Hepatocyte (in vitro differentiated cells): ENCODE data around the gene TIGD6. TPM values are rescaled to one million over a fixed set of nuclear protein-coding genes. Genes with fewer than 3 reads are reported as not detected.

ENCODE experiments used
- DNase-seq: peaks from one replicate; pipeline ENCODE4 v3.0.0-alpha.2; 2016; ENCODE audit warnings: low spot score
- H2AFZ ChIP-seq: fragments of 200-600 bp; sonication (generic); 2 replicates; pipeline ENCODE4 v1.6.0; 2016; ENCODE audit warnings: antibody characterized with exemption, mild to moderate bottlenecking
- H3K27ac ChIP-seq: fragments of 200-600 bp; sonication (generic); 2 replicates; pipeline ENCODE4 v1.5.1; 2016; ENCODE audit warnings: mild to moderate bottlenecking
- H3K27me3 ChIP-seq: fragments of 200-600 bp; sonication (generic); 2 replicates; pipeline ENCODE4 v1.6.1; 2016
- H3K36me3 ChIP-seq: fragments of 200-600 bp; sonication (generic); replicated peaks from 2 replicates; pipeline ENCODE4 v1.5.1; 2016; ENCODE audit warnings: low read depth; ENCODE audit not compliant: insufficient read depth
- H3K4me1 ChIP-seq: fragments of 200-600 bp; sonication (generic); 2 replicates; pipeline ENCODE4 v1.5.1; 2016; ENCODE audit warnings: mild to moderate bottlenecking, moderate library complexity; ENCODE audit not compliant: insufficient read depth
- H3K4me2 ChIP-seq: fragments of 200-600 bp; sonication (generic); 2 replicates; pipeline ENCODE4 v1.6.0; 2016
- H3K4me3 ChIP-seq: fragments of 200-600 bp; sonication (generic); 2 replicates; pipeline ENCODE4 v1.5.1; 2016; ENCODE audit warnings: mild to moderate bottlenecking
- H3K79me2 ChIP-seq: fragments of 200-600 bp; sonication (generic); 2 replicates; pipeline ENCODE4 v1.6.0; 2017; ENCODE audit warnings: mild to moderate bottlenecking
- H3K9me2 ChIP-seq: fragments of 200-600 bp; sonication (generic); replicated peaks from 2 replicates; pipeline ENCODE4 v1.6.0; 2017; ENCODE audit warnings: mild to moderate bottlenecking; ENCODE audit not compliant: insufficient read depth
- H3K9me3 ChIP-seq: fragments of 200-600 bp; sonication (generic); 2 replicates; pipeline ENCODE4 v1.5.1; 2016; ENCODE audit warnings: low read depth, mild to moderate bottlenecking
- H4K20me1 ChIP-seq: fragments of 200-600 bp; sonication (generic); 2 replicates; pipeline ENCODE4 v1.6.0; 2016; ENCODE audit warnings: mild to moderate bottlenecking; ENCODE audit not compliant: insufficient read depth, poor library complexity, severe bottlenecking
- CTCF ChIP-seq: fragments of 200-600 bp; sonication (generic); IDR thresholded peaks from 2 replicates; pipeline ENCODE4 v1.5.1; 2016; ENCODE audit warnings: antibody characterized with exemption, mild to moderate bottlenecking; ENCODE audit not compliant: poor library complexity
- EZH2 ChIP-seq: fragments of 200-600 bp; sonication (generic); IDR thresholded peaks from 2 replicates; pipeline ENCODE4 v1.6.1; 2016; ENCODE audit warnings: antibody characterized with exemption, mild to moderate bottlenecking, borderline replicate concordance
- EZH2phosphoT487 ChIP-seq: fragments of 200-600 bp; sonication (generic); IDR thresholded peaks from one replicate; pipeline ENCODE4 v1.6.1; 2018; ENCODE audit warnings: antibody characterized with exemption, mild to moderate bottlenecking, low read depth, moderate library complexity; ENCODE audit not compliant: unreplicated experiment, severe bottlenecking
- WGBS: methylation state at CpG from one replicate; pipeline ENCODE4 v1.1.6; 2016; ENCODE audit warnings: low lambda C conversion rate; ENCODE audit errors: missing lambda C conversion rate; 5-methylcytosine and 5-hydroxymethylcytosine counted together
- polyA plus RNA-seq: library from polyadenylated mRNA; unstranded; fragments of >200 nt; fragmentation: Nextera tagmentation; extraction: Ambion mirVana; gene quantifications from 2 replicates; pipeline ENCODE4 v1.2.1, GENCODE V29; 2016
- total RNA-seq: library from RNA; depleted of rRNA; stranded (reverse); fragments of >200 nt; gene quantifications from 2 replicates; pipeline ENCODE4 v1.2.3, GENCODE V29; 2014

The TIGD6 gene
- total and polyA plus RNA-seq, 2 experiments from 2014 or later: 4.6 to 5.0 TPM

DNA sequence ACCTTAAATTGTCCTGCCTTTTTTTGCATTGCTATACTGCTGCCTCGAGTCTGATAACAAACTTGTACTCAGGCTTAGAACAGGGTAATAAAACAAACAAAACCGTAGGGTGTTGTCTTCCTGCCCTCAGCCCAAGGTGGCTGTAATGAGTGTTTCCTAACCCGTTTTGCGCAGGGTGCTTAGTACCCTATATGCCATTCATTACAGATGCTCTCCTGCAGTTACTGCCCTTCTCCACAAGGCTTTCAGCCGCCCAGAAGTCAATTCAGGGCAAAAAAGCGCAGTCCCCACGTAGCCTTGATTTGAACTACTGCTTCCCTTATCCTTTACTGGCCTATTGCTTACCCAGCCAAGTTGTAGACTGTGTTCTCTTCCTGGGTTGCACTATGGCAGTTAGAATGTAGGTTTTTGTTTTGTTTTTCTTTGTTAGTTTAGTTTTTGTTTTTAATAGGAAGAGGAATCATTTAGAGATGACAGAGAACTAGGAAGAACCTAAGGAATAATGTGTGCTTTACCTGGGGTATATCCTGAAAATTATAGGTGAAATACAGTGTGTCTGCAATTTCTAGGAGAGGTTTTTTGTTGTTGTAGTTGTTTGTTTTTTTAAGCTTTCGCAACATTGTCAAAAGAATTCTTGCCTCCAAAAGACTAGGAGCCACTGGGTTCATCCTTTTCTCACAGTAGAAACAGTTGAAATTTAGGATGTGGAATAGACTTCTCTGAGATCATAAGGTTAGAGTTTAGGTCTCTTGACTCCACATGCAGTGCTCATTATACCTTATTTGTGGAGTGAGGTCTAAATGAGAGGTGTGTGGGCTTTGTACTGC, 1.4 kb upstream of the TIGD6 start:
- WGBS: 19% methylated on average over 8 of the region's 8 CpGs
- Histone ChIP-seq H4K20me1 (peaks cover 23% of the 10 kb centered on the region), H3K27ac (peak overlapping the region; percentile 93), H3K27me3 (no peaks in the 10 kb centered on the region), H3K4me3 (peak overlapping the region; percentile 77), H2AFZ (no peak overlapping the region), H3K9me3 (no peaks in the 10 kb centered on the region), H3K36me3 (no peaks in the 10 kb centered on the region), H3K79me2 (peaks cover 72% of the 10 kb centered on the region), H3K4me2 (peak overlapping the region; percentile 97), H3K9me2 (no peaks in the 10 kb centered on the region), H3K4me1 (peaks cover 17% of the 10 kb centered on the region)
- peak; percentile 76 for DNase-seq
- TF ChIP-seq CTCF (peak; percentile 39), EZH2 (no peak), EZH2phosphoT487 (no peak)

- peak; percentile 67 for DNase-seq
- WGBS: 1% methylated on average over 43 of the region's 44 CpGs
- H2AFZ ChIP-seq: peak overlapping the region; percentile 59
Observed at GRCh38 chr5:150000990-150001659, 671 bp upstream of the TIGD6 start.

DNA sequence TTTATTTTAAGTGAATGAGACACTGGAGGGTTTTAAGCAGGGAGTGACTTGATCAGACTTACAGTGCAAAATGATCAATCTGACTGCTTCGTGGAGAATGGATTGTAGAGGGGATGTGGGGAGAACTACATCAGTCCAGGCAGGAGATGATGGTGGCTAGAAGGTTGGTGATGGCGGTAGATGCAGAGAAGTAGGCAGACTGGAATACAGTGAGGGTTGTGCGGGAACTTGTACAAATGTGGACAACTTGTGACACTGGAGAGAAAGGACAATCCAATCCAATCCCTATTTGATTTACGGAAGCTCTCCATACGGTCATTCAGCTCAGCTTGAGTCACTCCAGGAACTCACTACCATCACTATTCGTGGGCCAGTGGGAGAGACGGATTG, 593 bp downstream of the TIGD6 start:
- no peaks in the 10 kb centered on the region for H3K27me3 ChIP-seq
- peak overlapping the region; percentile 93 for H3K27ac ChIP-seq
- H4K20me1 ChIP-seq: peaks cover 23% of the 10 kb centered on the region
- no peaks in the 10 kb centered on the region for H3K36me3 ChIP-seq
- 31% methylated on average over 7 of the region's 7 CpGs for WGBS
- no peak for TF ChIP-seq EZH2
- TF ChIP-seq EZH2phosphoT487: no peak
- TF ChIP-seq CTCF: no peak
- peak overlapping the region; percentile 61 for H2AFZ ChIP-seq
- H3K9me3 ChIP-seq: no peaks in the 10 kb centered on the region
- peaks cover 52% of the 10 kb centered on the region for H3K79me2 ChIP-seq
- peak overlapping the region; percentile 56 for H3K4me3 ChIP-seq
- peak overlapping the region; percentile 97 for H3K4me2 ChIP-seq
- peaks cover 22% of the 10 kb centered on the region for H3K4me1 ChIP-seq
- no peak for DNase-seq
- H3K9me2 ChIP-seq: no peaks in the 10 kb centered on the region

More at GRCh38 chr5:150000990-150001659, 671 bp upstream of the TIGD6 start:
- no peaks in the 10 kb centered on the region for H3K9me2 ChIP-seq
- peak overlapping the region; percentile 97 for H3K4me2 ChIP-seq
- peaks cover 64% of the 10 kb centered on the region for H3K79me2 ChIP-seq
- H3K36me3 ChIP-seq: no peaks in the 10 kb centered on the region
- TF ChIP-seq EZH2 (no peak), CTCF (no peak), EZH2phosphoT487 (no peak)
- H3K9me3 ChIP-seq: no peaks in the 10 kb centered on the region
- peak overlapping the region; percentile 93 for H3K27ac ChIP-seq
- peak overlapping the region; percentile 77 for H3K4me3 ChIP-seq
- H3K4me1 ChIP-seq: peaks cover 17% of the 10 kb centered on the region
- peaks cover 23% of the 10 kb centered on the region for H4K20me1 ChIP-seq
- H3K27me3 ChIP-seq: no peaks in the 10 kb centered on the region
